Type B pancreatic cell (in vitro differentiated cells): ENCODE data around the gene PHACTR1. TPM values are rescaled to one million over a fixed set of nuclear protein-coding genes. Genes with fewer than 3 reads are reported as not detected.
A peak's percentile ranks its signal among the peaks of the same experiment; 100 is the strongest.

Experiments
- DNase-seq: peaks from one replicate; pipeline ENCODE4 v3.0.0; 2021; ENCODE audit warnings: mixed read lengths; ENCODE audit not compliant: unreplicated experiment; ENCODE audit errors: extremely low spot score
- H3K27ac Mint-ChIP-seq: 2 replicates; pipeline ENCODE4 v1.8.0; 2021; ENCODE audit warnings: mild to moderate bottlenecking, mixed read lengths
- H3K27me3 Mint-ChIP-seq: 2 replicates; pipeline ENCODE4 v1.8.0; 2021; ENCODE audit warnings: mixed read lengths
- H3K36me3 Mint-ChIP-seq: 2 replicates; pipeline ENCODE4 v1.8.0; 2021; ENCODE audit warnings: mixed read lengths
- H3K4me1 Mint-ChIP-seq: one replicate; pipeline ENCODE4 v1.8.0; 2021; ENCODE audit warnings: mixed read lengths; ENCODE audit not compliant: unreplicated experiment
- H3K4me3 Mint-ChIP-seq: 2 replicates; pipeline ENCODE4 v1.8.0; 2021; ENCODE audit warnings: mild to moderate bottlenecking, mixed read lengths
- H3K9me3 Mint-ChIP-seq: 2 replicates; pipeline ENCODE4 v1.8.0; 2021; ENCODE audit warnings: mixed read lengths
- CTCF ChIP-seq: fragments of 200-600 bp; sonication (generic); conservative IDR thresholded peaks from 2 replicates; pipeline ENCODE4 v1.5.0; 2021; ENCODE audit warnings: antibody characterized with exemption, mild to moderate bottlenecking
- total RNA-seq: library from RNA; stranded (reverse); gene quantifications from 2 replicates; pipeline ENCODE4 v1.2.1, GENCODE V29; 2021; ENCODE audit warnings: low replicate concordance

The PHACTR1 gene
- total RNA-seq, 1 donor from 2014 or later, result 12.3 TPM

- no peak for DNase-seq
- peak overlapping the region; percentile 54 for H3K27ac Mint-ChIP-seq
- H3K27me3 Mint-ChIP-seq, result no peaks in the 10 kb centered on the region
- peak overlapping the region; percentile 19 for H3K4me3 Mint-ChIP-seq
- no peaks in the 10 kb centered on the region for H3K9me3 Mint-ChIP-seq
- no peak for TF ChIP-seq CTCF
- H3K36me3 Mint-ChIP-seq, result no peaks in the 10 kb centered on the region
- peaks cover 21% of the 10 kb centered on the region for H3K4me1 Mint-ChIP-seq
Measured at GRCh38 chr6:13248053-13248452, 531.5 kb downstream of the PHACTR1 start.

- Mint-ChIP-seq H3K9me3 (no peaks in the 10 kb centered on the region), H3K27ac (peak overlapping the region; percentile 54), H3K36me3 (no peaks in the 10 kb centered on the region)
Measured at GRCh38 chr6:13248584-13248985, 532.0 kb downstream of the PHACTR1 start.

GRCh38 chr6:13248994-13249393 lies 532.4 kb downstream of the PHACTR1 start:
- TF ChIP-seq CTCF, result no peak
- Mint-ChIP-seq H3K27ac (no peak overlapping the region), H3K4me3 (no peak overlapping the region), H3K27me3 (no peaks in the 10 kb centered on the region), H3K4me1 (peaks cover 21% of the 10 kb centered on the region), H3K9me3 (no peaks in the 10 kb centered on the region), H3K36me3 (no peaks in the 10 kb centered on the region)
- no peak for DNase-seq

More at GRCh38 chr6:13248584-13248985, 532.0 kb downstream of the PHACTR1 start:
- no peaks in the 10 kb centered on the region for H3K27me3 Mint-ChIP-seq
- DNase-seq, result no peak
- H3K4me1 Mint-ChIP-seq, result peaks cover 21% of the 10 kb centered on the region
- TF ChIP-seq CTCF, result no peak
- H3K4me3 Mint-ChIP-seq, result peak overlapping the region; percentile 19

- H3K27me3 Mint-ChIP-seq, result no peaks in the 10 kb centered on the region
- H3K9me3 Mint-ChIP-seq, result no peaks in the 10 kb centered on the region
- H3K4me3 Mint-ChIP-seq, result no peak overlapping the region
- peaks cover 21% of the 10 kb centered on the region for H3K4me1 Mint-ChIP-seq
- peak overlapping the region; percentile 63 for H3K27ac Mint-ChIP-seq
- H3K36me3 Mint-ChIP-seq, result no peaks in the 10 kb centered on the region
- no peak for DNase-seq
- TF ChIP-seq CTCF, result no peak
Measured at GRCh38 chr6:13249817-13250216, 533.2 kb downstream of the PHACTR1 start.

GRCh38 chr6:13250703-13251102 lies 534.1 kb downstream of the PHACTR1 start:
- no peaks in the 10 kb centered on the region for H3K36me3 Mint-ChIP-seq
- no peak for TF ChIP-seq CTCF
- H3K27me3 Mint-ChIP-seq, result no peaks in the 10 kb centered on the region
- peaks cover 21% of the 10 kb centered on the region for H3K4me1 Mint-ChIP-seq
- H3K4me3 Mint-ChIP-seq, result no peak overlapping the region
- H3K9me3 Mint-ChIP-seq, result peaks cover 5% of the 10 kb centered on the region
- no peak overlapping the region for H3K27ac Mint-ChIP-seq
- no peak for DNase-seq

GRCh38 chr6:13251242-13251641 lies 534.7 kb downstream of the PHACTR1 start:
- TF ChIP-seq CTCF, result no peak
- Mint-ChIP-seq H3K9me3 (peaks cover 5% of the 10 kb centered on the region), H3K4me3 (no peak overlapping the region), H3K27me3 (no peaks in the 10 kb centered on the region), H3K4me1 (peaks cover 21% of the 10 kb centered on the region), H3K27ac (no peak overlapping the region), H3K36me3 (no peaks in the 10 kb centered on the region)
- no peak for DNase-seq
